Measurements from ENCODE around the gene ALDH4A1. TPM values are rescaled to one million over a fixed set of nuclear protein-coding genes. Genes with fewer than 3 reads are reported as not detected.
A peak's percentile ranks its signal among the peaks of the same experiment; 100 is the strongest.
"Not testable (repeated sequence)": the region's sequence is repeated elsewhere in the genome, so short reads cannot be mapped to it uniquely, and the experiment has no call there.

The ALDH4A1 gene
- total RNA-seq, 1 donor from 2014 or later: 54.8 TPM

- no peak for ATAC-seq
Observed at GRCh38 chr1:18900303-18900841, 2.0 kb downstream of the ALDH4A1 start.

- peak; percentile 19 for ATAC-seq
Observed at GRCh38 chr1:18899363-18900049, 2.8 kb downstream of the ALDH4A1 start.

- no peak for ATAC-seq
Observed at GRCh38 chr1:18898567-18898966, 3.8 kb downstream of the ALDH4A1 start.

GRCh38 chr1:18895317-18895716 is 7.0 kb downstream of the ALDH4A1 start:
- ATAC-seq: no peak

- no peak for ATAC-seq
Observed at GRCh38 chr1:18893120-18893519, 9.2 kb downstream of the ALDH4A1 start.

GRCh38 chr1:18891858-18892257 is 10.5 kb downstream of the ALDH4A1 start:
- ATAC-seq: not testable (repeated sequence)

- ATAC-seq: no peak
Observed at GRCh38 chr1:18891426-18891780, 11.0 kb downstream of the ALDH4A1 start.

- no peak for ATAC-seq
Observed at GRCh38 chr1:18890706-18891425, 11.5 kb downstream of the ALDH4A1 start.

GRCh38 chr1:18886003-18886335 is 16.4 kb downstream of the ALDH4A1 start:
- ATAC-seq: no peak

GRCh38 chr1:18885311-18886002 is 16.9 kb downstream of the ALDH4A1 start:
- no peak for ATAC-seq

- ATAC-seq: no peak
Observed at GRCh38 chr1:18884727-18885126, 17.6 kb downstream of the ALDH4A1 start.

- ATAC-seq: no peak
Observed at GRCh38 chr1:18884419-18884717, 18.0 kb downstream of the ALDH4A1 start.

- ATAC-seq: peak; percentile 23
Observed at GRCh38 chr1:18883636-18884418, 18.5 kb downstream of the ALDH4A1 start.

GRCh38 chr1:18883079-18883478 is 19.3 kb downstream of the ALDH4A1 start:
- ATAC-seq: no peak

- ATAC-seq: no peak
Observed at GRCh38 chr1:18882486-18882885, 19.9 kb downstream of the ALDH4A1 start.

- peak; percentile 92 for ATAC-seq
Observed at GRCh38 chr1:18881642-18882431, 20.5 kb downstream of the ALDH4A1 start.

GRCh38 chr1:18881164-18881563 is 21.2 kb downstream of the ALDH4A1 start:
- ATAC-seq: no peak

GRCh38 chr1:18880585-18880984 is 21.8 kb downstream of the ALDH4A1 start:
- no peak for ATAC-seq

GRCh38 chr1:18879791-18880309 is 22.5 kb downstream of the ALDH4A1 start:
- ATAC-seq: no peak

- ATAC-seq: no peak
Observed at GRCh38 chr1:18879215-18879790, 23.1 kb downstream of the ALDH4A1 start.

GRCh38 chr1:18878538-18879214 is 23.7 kb downstream of the ALDH4A1 start:
- no peak for ATAC-seq
